Measurements from ENCODE around the gene KRT36.

Gene KRT36

GRCh38 chr17:41494524-41494923, 4.8 kb upstream of the KRT36 start:
- H3K9me3 ChIP-seq (ENCODE audit: insufficient read depth, low read depth, low read length), result no peaks in the 10 kb centered on the region
- H4K20me1 ChIP-seq (ENCODE audit: insufficient read depth, low read length, poor library complexity, severe bottlenecking), result no peaks in the 10 kb centered on the region
- H3K79me2 ChIP-seq (ENCODE audit: insufficient read depth, low read length), result no peaks in the 10 kb centered on the region
- H3K27me3 ChIP-seq (ENCODE audit: insufficient read depth, low read length, poor library complexity, severe bottlenecking), result no peaks in the 10 kb centered on the region
- H3F3A ChIP-seq (ENCODE audit: low read depth), result no peaks in the 10 kb centered on the region
- no peak overlapping the region for H3K4me2 ChIP-seq (ENCODE audit: low read depth, low read length, poor library complexity, severe bottlenecking)
- H3K4me3 ChIP-seq (ENCODE audit: low read length, poor library complexity, severe bottlenecking), result no peak overlapping the region
- peaks cover 10% of the 10 kb centered on the region for H3K4me1 ChIP-seq (ENCODE audit: insufficient read depth, low read length, poor library complexity, severe bottlenecking)
- no peak for TF ChIP-seq EZH2phosphoT487 (IDR thresholded peaks at IDR 0.05; ENCODE audit: borderline replicate concordance)
- TF ChIP-seq, protein P1, sequence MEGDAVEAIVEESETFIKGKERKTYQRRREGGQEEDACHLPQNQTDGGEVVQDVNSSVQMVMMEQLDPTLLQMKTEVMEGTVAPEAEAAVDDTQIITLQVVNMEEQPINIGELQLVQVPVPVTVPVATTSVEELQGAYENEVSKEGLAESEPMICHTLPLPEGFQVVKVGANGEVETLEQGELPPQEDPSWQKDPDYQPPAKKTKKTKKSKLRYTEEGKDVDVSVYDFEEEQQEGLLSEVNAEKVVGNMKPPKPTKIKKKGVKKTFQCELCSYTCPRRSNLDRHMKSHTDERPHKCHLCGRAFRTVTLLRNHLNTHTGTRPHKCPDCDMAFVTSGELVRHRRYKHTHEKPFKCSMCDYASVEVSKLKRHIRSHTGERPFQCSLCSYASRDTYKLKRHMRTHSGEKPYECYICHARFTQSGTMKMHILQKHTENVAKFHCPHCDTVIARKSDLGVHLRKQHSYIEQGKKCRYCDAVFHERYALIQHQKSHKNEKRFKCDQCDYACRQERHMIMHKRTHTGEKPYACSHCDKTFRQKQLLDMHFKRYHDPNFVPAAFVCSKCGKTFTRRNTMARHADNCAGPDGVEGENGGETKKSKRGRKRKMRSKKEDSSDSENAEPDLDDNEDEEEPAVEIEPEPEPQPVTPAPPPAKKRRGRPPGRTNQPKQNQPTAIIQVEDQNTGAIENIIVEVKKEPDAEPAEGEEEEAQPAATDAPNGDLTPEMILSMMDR (conservative IDR thresholded peaks at IDR 0.05; ENCODE audit: low read length), result no peak
- H3K9me2 ChIP-seq (replicated peaks; ENCODE audit: low read depth, low read length), result no peaks in the 10 kb centered on the region
- no peak overlapping the region for H2AFZ ChIP-seq (ENCODE audit: low read length)
- H3K9ac ChIP-seq (ENCODE audit: low read depth, low read length, poor library complexity, severe bottlenecking), result no peak overlapping the region
- no peaks in the 10 kb centered on the region for H3K36me3 ChIP-seq (ENCODE audit: insufficient read depth, low read length)

GRCh38 chr17:41492771-41493170, 3.1 kb upstream of the KRT36 start:
- Histone ChIP-seq H2AFZ (ENCODE audit: low read length) (no peak overlapping the region), H3K9me2 (replicated peaks; ENCODE audit: low read depth, low read length) (no peaks in the 10 kb centered on the region), H3K36me3 (ENCODE audit: insufficient read depth, low read length) (no peaks in the 10 kb centered on the region), H3K4me3 (ENCODE audit: low read length, poor library complexity, severe bottlenecking) (no peak overlapping the region), H3K9ac (ENCODE audit: low read depth, low read length, poor library complexity, severe bottlenecking) (no peak overlapping the region), H3K27me3 (ENCODE audit: insufficient read depth, low read length, poor library complexity, severe bottlenecking) (no peaks in the 10 kb centered on the region), H4K20me1 (ENCODE audit: insufficient read depth, low read length, poor library complexity, severe bottlenecking) (no peaks in the 10 kb centered on the region), H3K79me2 (ENCODE audit: insufficient read depth, low read length) (no peaks in the 10 kb centered on the region), H3K9me3 (ENCODE audit: insufficient read depth, low read depth, low read length) (no peaks in the 10 kb centered on the region), H3K4me1 (ENCODE audit: insufficient read depth, low read length, poor library complexity, severe bottlenecking) (peaks cover 10% of the 10 kb centered on the region), H3F3A (ENCODE audit: low read depth) (no peaks in the 10 kb centered on the region), H3K4me2 (ENCODE audit: low read depth, low read length, poor library complexity, severe bottlenecking) (no peak overlapping the region)
- TF ChIP-seq, protein P1 (conservative IDR thresholded peaks at IDR 0.05; ENCODE audit: low read length), result no peak
- TF ChIP-seq EZH2phosphoT487 (IDR thresholded peaks at IDR 0.05; ENCODE audit: borderline replicate concordance), result no peak

GRCh38 chr17:41492351-41492750, 2.6 kb upstream of the KRT36 start:
- Histone ChIP-seq H4K20me1 (ENCODE audit: insufficient read depth, low read length, poor library complexity, severe bottlenecking) (no peaks in the 10 kb centered on the region), H2AFZ (ENCODE audit: low read length) (no peak overlapping the region), H3K79me2 (ENCODE audit: insufficient read depth, low read length) (no peaks in the 10 kb centered on the region), H3K4me2 (ENCODE audit: low read depth, low read length, poor library complexity, severe bottlenecking) (no peak overlapping the region), H3K36me3 (ENCODE audit: insufficient read depth, low read length) (no peaks in the 10 kb centered on the region), H3K4me1 (ENCODE audit: insufficient read depth, low read length, poor library complexity, severe bottlenecking) (peaks cover 10% of the 10 kb centered on the region), H3K9me3 (ENCODE audit: insufficient read depth, low read depth, low read length) (no peaks in the 10 kb centered on the region), H3K9me2 (replicated peaks; ENCODE audit: low read depth, low read length) (no peaks in the 10 kb centered on the region), H3K4me3 (ENCODE audit: low read length, poor library complexity, severe bottlenecking) (no peak overlapping the region), H3F3A (ENCODE audit: low read depth) (no peaks in the 10 kb centered on the region), H3K27me3 (ENCODE audit: insufficient read depth, low read length, poor library complexity, severe bottlenecking) (no peaks in the 10 kb centered on the region), H3K9ac (ENCODE audit: low read depth, low read length, poor library complexity, severe bottlenecking) (no peak overlapping the region)
- TF ChIP-seq, protein P1 (conservative IDR thresholded peaks at IDR 0.05; ENCODE audit: low read length), result no peak
- no peak for TF ChIP-seq EZH2phosphoT487 (IDR thresholded peaks at IDR 0.05; ENCODE audit: borderline replicate concordance)

All from Loucy (cell line).